ENCODE measurements around the gene B3GALT6. TPM values are rescaled to one million over a fixed set of nuclear protein-coding genes. Genes with fewer than 3 reads are reported as not detected.

The B3GALT6 gene
- total RNA-seq, 1 donor from 2014 or later, result 30.2 TPM

DNA sequence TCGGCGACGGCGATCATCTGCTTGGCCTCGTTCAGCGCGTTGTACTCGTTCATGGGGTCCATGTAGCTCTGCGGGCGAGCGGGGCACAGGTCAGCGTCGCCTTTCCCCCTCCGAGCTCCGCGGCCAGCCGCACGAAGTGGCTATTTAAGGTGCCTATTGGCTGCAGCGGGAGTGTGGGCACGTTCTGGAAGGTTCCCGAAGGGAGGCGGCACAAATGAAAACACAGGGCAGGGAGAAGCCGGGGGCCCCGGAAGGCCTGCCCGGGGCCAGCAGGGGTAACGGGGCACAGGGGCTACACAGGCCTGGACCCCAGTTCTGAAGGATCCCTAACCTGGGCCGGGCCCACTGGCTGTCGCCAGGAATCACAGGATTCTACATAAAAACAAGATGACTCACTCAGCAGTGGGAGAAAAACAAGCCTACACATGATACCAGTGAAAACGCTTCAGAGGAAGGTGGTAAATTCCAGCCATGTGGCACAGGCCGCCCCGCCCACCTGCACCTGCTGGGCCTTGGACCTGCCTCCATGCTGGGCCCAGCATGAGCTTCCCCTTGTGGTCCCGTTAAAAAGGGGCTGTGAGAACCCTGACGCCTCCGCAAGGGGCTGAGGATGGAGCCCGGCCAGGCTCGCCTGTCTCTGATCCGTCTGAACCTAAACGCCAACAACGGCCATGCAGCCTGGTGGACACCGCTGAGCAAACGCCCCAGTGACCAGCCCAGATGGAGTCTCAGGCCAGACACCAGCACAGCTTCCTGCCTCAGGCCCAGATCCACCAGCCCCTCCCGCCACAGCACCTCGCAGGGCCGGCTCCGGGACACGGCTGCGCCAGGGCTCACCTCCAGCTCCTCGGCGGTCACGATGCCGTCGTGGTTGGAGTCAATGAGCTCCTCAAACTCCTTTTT lies 14.2 kb upstream of the B3GALT6 start:
- no peak overlapping the region for H3K27ac Mint-ChIP-seq
- TF ChIP-seq, protein P1, sequence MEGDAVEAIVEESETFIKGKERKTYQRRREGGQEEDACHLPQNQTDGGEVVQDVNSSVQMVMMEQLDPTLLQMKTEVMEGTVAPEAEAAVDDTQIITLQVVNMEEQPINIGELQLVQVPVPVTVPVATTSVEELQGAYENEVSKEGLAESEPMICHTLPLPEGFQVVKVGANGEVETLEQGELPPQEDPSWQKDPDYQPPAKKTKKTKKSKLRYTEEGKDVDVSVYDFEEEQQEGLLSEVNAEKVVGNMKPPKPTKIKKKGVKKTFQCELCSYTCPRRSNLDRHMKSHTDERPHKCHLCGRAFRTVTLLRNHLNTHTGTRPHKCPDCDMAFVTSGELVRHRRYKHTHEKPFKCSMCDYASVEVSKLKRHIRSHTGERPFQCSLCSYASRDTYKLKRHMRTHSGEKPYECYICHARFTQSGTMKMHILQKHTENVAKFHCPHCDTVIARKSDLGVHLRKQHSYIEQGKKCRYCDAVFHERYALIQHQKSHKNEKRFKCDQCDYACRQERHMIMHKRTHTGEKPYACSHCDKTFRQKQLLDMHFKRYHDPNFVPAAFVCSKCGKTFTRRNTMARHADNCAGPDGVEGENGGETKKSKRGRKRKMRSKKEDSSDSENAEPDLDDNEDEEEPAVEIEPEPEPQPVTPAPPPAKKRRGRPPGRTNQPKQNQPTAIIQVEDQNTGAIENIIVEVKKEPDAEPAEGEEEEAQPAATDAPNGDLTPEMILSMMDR (conservative IDR thresholded peaks at IDR 0.05), result no peak
- DNase-seq (ENCODE audit: extremely low spot score, unreplicated experiment), result no peak
- H3K4me1 Mint-ChIP-seq (ENCODE audit: unreplicated experiment), result no peaks in the 10 kb centered on the region
- H3K9me3 Mint-ChIP-seq, result no peaks in the 10 kb centered on the region
- no peaks in the 10 kb centered on the region for H3K27me3 Mint-ChIP-seq
- no peak overlapping the region for H3K4me3 Mint-ChIP-seq
- H3K36me3 Mint-ChIP-seq, result peaks cover 7% of the 10 kb centered on the region

DNA sequence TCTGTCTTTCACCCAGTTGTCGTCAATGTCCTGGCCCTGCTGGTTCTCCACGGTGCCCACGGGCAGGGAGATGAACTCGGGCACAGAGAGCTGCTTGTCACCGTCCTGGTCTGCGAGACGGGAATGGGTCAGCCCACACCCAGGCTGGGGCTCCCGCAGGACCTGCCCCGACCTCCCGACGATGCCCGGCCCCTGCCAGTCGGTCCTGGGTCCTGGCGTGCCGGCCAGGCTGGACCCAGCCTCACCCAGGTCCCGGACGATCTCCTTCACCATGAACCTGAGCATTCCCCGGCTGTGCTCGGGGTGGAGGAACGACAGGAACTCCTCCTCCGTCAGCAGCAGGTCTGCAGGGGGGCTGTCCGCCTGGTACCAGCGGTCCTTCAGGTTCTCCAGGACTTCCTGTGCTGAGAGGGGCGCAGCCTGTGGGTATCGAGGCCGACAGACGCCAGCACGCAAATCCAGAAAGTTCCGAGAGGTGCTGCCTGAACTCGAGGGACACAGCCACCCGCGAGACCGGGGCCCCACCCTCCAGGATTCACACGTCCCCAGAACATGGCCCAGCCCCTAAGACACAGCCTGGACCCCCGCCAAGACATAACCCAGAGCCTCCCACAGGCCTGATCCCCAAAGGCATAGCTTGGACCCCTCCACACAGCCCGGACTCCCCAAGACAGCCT lies 13.4 kb upstream of the B3GALT6 start:
- peaks cover 10% of the 10 kb centered on the region for H3K36me3 Mint-ChIP-seq

DNA sequence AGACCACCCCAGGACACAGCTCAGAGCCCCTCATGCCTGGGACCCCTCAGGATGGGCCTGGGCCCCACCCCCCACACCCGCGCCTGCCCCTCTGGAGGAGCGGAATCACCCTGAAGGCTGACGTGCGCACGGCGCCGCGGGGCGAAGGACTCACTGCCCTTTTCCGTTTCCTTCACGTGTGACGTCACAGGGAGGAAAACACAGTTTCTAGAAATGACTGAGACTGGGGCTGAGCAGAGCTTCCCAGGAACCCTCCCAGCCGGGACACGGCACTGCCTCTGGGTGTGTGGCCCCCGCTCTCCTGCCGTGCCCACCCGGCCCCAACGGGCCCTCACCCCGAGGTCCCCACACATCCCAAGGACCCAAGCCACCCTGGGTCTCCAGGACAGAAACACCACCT lies 12.7 kb upstream of the B3GALT6 start:
- Mint-ChIP-seq H3K27me3 (no peaks in the 10 kb centered on the region), H3K4me1 (ENCODE audit: unreplicated experiment) (no peaks in the 10 kb centered on the region), H3K4me3 (no peak overlapping the region), H3K36me3 (peaks cover 10% of the 10 kb centered on the region), H3K9me3 (no peaks in the 10 kb centered on the region), H3K27ac (no peak overlapping the region)
- TF ChIP-seq, protein P1 (conservative IDR thresholded peaks at IDR 0.05), result no peak
- no peak for DNase-seq (ENCODE audit: extremely low spot score, unreplicated experiment)

More for the DNA sequence above, 13.4 kb upstream of the B3GALT6 start:
- Mint-ChIP-seq H3K27me3 (no peaks in the 10 kb centered on the region), H3K27ac (no peak overlapping the region), H3K9me3 (no peaks in the 10 kb centered on the region), H3K4me1 (ENCODE audit: unreplicated experiment) (no peaks in the 10 kb centered on the region), H3K4me3 (no peak overlapping the region)
- TF ChIP-seq, protein P1 (conservative IDR thresholded peaks at IDR 0.05), result no peak
- no peak for DNase-seq (ENCODE audit: extremely low spot score, unreplicated experiment)

DNA sequence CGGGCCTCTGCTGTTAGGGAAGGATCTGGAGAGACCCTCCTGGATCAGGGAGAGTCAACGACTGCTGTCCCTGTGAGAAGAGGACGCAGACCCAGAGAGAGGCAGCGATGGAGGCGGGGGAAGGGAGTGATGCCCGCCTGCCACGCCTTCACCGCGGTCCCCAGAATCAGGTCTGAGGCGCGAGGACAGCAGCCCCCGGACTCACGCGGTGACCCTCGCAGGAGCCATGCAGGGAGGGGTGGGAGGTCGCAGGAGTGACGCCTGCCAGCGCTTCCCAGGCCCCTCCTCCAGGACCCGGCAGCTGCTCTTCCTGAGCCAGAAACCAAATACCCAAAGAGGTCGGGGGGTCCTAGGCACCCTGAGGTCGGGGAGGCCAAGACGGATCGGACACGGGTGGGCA lies 11.8 kb upstream of the B3GALT6 start:
- H3K9me3 Mint-ChIP-seq, result no peaks in the 10 kb centered on the region
- no peak for DNase-seq (ENCODE audit: extremely low spot score, unreplicated experiment)
- peaks cover 10% of the 10 kb centered on the region for H3K36me3 Mint-ChIP-seq
- TF ChIP-seq, protein P1 (conservative IDR thresholded peaks at IDR 0.05), result no peak
- H3K27ac Mint-ChIP-seq, result no peak overlapping the region
- H3K27me3 Mint-ChIP-seq, result no peaks in the 10 kb centered on the region
- no peaks in the 10 kb centered on the region for H3K4me1 Mint-ChIP-seq (ENCODE audit: unreplicated experiment)
- no peak overlapping the region for H3K4me3 Mint-ChIP-seq

DNA sequence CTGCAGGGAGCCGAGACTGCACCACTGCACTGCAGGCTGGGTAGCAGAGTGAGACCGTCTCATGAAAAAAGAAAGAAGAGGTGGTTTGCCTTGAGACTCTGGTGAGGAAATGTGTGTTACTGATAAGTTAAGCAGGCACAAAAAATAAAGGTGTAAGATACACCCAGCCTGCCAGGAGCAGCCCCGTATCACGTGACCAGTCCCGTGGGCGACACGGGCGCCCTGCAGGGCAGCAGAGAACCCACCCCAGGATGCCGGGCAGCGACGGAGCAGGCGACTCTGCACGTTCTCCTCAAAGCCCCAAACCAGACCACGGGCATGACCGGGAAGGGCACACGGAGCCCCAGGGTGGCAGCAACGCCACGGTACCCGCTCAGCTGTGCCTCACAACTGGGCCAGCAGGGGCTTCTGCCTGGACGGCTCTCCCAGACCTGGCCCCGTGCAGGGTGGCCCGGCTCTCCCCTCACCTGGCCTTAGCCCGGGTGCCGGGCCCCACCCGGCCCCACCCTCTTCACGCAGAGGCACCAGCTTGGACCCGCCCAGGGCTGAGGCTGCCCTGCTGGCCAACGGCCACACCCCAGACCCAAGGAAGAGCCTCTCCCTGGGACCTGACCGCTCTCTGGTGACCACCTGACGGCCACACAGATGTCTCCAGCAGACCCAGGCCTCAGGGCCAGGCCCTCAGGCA lies 10.0 kb upstream of the B3GALT6 start:
- Mint-ChIP-seq H3K27me3 (no peaks in the 10 kb centered on the region), H3K4me3 (no peak overlapping the region), H3K9me3 (no peaks in the 10 kb centered on the region), H3K36me3 (peaks cover 14% of the 10 kb centered on the region), H3K27ac (no peak overlapping the region), H3K4me1 (ENCODE audit: unreplicated experiment) (no peaks in the 10 kb centered on the region)
- DNase-seq (ENCODE audit: extremely low spot score, unreplicated experiment), result no peak
- TF ChIP-seq, protein P1 (conservative IDR thresholded peaks at IDR 0.05), result no peak
